Measurements from ENCODE around the gene PPP1R7.

The PPP1R7 gene

DNA sequence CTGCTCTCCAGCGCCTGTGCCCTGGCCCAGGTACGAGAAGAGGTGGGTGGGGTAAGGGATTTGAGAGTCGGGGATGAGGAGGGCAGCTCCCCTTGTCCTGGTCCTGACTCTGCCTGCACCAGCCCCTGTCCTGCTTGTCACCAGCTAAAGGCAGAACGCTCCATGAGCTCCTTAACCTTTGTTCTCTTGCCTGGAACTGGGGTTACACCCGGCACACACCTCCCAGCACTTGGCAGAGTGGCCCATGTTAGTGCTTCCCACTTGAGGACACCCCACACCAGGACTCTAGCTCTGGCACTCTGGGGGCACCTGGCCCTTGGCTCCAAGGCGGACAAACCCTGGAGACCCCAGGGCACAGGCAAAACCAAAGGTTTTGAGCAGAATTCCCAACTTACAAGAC is 57.4 kb downstream of the PPP1R7 start:
- no peak overlapping the region for H3K4me3 ChIP-seq (ENCODE audit: low read depth, low read length)
- DNase-seq (ENCODE audit: low read depth) = no peak
- TF ChIP-seq, protein P1, sequence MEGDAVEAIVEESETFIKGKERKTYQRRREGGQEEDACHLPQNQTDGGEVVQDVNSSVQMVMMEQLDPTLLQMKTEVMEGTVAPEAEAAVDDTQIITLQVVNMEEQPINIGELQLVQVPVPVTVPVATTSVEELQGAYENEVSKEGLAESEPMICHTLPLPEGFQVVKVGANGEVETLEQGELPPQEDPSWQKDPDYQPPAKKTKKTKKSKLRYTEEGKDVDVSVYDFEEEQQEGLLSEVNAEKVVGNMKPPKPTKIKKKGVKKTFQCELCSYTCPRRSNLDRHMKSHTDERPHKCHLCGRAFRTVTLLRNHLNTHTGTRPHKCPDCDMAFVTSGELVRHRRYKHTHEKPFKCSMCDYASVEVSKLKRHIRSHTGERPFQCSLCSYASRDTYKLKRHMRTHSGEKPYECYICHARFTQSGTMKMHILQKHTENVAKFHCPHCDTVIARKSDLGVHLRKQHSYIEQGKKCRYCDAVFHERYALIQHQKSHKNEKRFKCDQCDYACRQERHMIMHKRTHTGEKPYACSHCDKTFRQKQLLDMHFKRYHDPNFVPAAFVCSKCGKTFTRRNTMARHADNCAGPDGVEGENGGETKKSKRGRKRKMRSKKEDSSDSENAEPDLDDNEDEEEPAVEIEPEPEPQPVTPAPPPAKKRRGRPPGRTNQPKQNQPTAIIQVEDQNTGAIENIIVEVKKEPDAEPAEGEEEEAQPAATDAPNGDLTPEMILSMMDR (IDR thresholded peaks at IDR 0.05; ENCODE audit: low read depth, low read length) = no peak
- TF ChIP-seq, protein P2, sequence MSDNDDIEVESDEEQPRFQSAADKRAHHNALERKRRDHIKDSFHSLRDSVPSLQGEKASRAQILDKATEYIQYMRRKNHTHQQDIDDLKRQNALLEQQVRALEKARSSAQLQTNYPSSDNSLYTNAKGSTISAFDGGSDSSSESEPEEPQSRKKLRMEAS (IDR thresholded peaks at IDR 0.05; ENCODE audit: low read depth, low read length) = no peak
- TF ChIP-seq MYC (IDR thresholded peaks at IDR 0.05; ENCODE audit: low read depth, low read length) (no peak), POLR2A (IDR thresholded peaks at IDR 0.05; ENCODE audit: extremely low read depth, insufficient read length) (no peak)

DNA sequence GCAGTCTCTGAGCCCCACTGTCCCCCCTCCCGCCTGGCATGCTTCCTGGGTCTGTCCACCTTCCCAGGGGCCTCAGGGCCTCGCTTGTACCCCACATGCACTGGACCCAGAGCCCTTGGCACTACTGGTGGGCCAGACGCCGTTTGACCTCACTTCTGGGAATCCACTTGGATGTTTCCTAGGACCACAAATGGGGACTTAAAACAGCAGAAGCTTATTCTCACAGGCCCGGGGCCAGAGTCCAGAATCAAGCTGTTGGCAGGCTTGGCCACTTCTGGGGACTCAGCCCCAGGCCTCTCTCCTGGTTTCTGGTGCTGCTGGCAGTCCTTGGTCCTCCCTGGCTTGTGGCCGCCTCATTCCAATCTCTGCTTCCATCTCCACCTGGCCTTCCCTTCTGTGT is 57.8 kb downstream of the PPP1R7 start:
- H3K4me3 ChIP-seq (ENCODE audit: low read depth, low read length) = no peak overlapping the region
- no peak for DNase-seq (ENCODE audit: low read depth)
- TF ChIP-seq POLR2A (IDR thresholded peaks at IDR 0.05; ENCODE audit: extremely low read depth, insufficient read length) (no peak), MYC (IDR thresholded peaks at IDR 0.05; ENCODE audit: low read depth, low read length) (no peak)
- TF ChIP-seq, protein P2 (IDR thresholded peaks at IDR 0.05; ENCODE audit: low read depth, low read length) = no peak
- TF ChIP-seq, protein P1 (IDR thresholded peaks at IDR 0.05; ENCODE audit: low read depth, low read length) = no peak

DNA sequence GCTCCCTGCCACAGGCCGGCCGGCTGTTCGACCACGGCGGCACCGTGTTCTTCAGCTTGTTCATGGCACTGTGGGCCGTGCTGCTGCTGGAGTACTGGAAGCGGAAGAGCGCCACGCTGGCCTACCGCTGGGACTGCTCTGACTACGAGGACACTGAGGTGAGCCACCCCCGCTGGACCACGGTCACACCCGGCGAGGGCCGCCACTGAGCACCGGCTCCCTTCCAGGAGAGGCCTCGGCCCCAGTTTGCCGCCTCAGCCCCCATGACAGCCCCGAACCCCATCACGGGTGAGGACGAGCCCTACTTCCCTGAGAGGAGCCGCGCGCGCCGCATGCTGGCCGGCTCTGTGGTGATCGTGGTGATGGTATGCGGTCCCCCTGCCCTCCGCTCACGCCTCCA is 59.0 kb downstream of the PPP1R7 start:
- DNase-seq (ENCODE audit: low read depth) = no peak
- no peak overlapping the region for H3K4me3 ChIP-seq (ENCODE audit: low read depth, low read length)
- TF ChIP-seq, protein P2 (IDR thresholded peaks at IDR 0.05; ENCODE audit: low read depth, low read length) = no peak
- TF ChIP-seq MYC (IDR thresholded peaks at IDR 0.05; ENCODE audit: low read depth, low read length) (no peak), POLR2A (IDR thresholded peaks at IDR 0.05; ENCODE audit: extremely low read depth, insufficient read length) (no peak)
- TF ChIP-seq, protein P1 (IDR thresholded peaks at IDR 0.05; ENCODE audit: low read depth, low read length) = no peak

DNA sequence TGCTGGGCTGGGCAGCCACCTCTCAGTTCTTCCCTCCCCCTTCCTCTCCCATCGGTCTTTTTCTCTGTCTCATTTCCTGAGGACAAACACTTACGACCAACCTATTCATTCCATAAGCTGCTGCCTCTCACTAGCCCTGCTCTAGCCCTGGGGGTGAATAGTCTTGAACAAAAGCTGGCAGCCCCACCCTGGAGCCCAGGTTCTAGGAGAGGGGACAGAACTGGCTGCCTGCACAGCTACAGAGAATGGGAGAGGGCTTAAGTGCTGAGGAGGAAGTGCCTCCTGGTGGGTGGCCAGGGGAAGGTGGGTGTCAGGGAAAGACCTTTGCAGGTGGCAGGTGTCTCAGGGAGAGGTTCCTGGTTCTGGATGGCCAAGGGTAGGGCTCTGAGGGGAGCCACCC is 61.0 kb downstream of the PPP1R7 start:
- no peak for DNase-seq (ENCODE audit: low read depth)
- H3K4me3 ChIP-seq (ENCODE audit: low read depth, low read length) = no peak overlapping the region
- TF ChIP-seq, protein P2 (IDR thresholded peaks at IDR 0.05; ENCODE audit: low read depth, low read length) = no peak
- no peak for TF ChIP-seq MYC (IDR thresholded peaks at IDR 0.05; ENCODE audit: low read depth, low read length)
- TF ChIP-seq, protein P1 (IDR thresholded peaks at IDR 0.05; ENCODE audit: low read depth, low read length) = no peak
- no peak for TF ChIP-seq POLR2A (IDR thresholded peaks at IDR 0.05; ENCODE audit: extremely low read depth, insufficient read length)

DNA sequence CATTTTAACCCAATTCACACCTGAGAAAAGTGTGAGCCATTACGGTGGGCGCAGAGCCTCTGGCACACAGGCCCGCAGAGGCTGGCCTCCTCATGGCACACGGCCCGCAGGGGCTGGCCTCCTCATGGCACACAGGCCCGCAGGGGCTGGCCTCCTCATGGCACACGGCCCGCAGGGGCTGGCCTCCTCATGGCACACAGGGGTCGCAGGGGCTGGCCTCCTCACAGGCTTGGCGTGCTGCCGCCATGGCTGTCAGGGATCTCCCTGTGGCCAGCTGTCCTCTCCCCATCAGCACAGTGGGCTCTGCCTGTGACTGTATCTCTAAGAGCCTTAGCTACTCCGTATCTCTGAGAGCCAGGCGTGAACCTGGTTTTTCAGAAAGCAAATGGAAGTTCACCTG is 62.8 kb downstream of the PPP1R7 start:
- DNase-seq (ENCODE audit: low read depth) = no peak
- H3K4me3 ChIP-seq (ENCODE audit: low read depth, low read length) = no peak overlapping the region
- TF ChIP-seq, protein P2 (IDR thresholded peaks at IDR 0.05; ENCODE audit: low read depth, low read length) = no peak
- no peak for TF ChIP-seq MYC (IDR thresholded peaks at IDR 0.05; ENCODE audit: low read depth, low read length)
- no peak for TF ChIP-seq POLR2A (IDR thresholded peaks at IDR 0.05; ENCODE audit: extremely low read depth, insufficient read length)
- TF ChIP-seq, protein P1 (IDR thresholded peaks at IDR 0.05; ENCODE audit: low read depth, low read length) = no peak

DNA sequence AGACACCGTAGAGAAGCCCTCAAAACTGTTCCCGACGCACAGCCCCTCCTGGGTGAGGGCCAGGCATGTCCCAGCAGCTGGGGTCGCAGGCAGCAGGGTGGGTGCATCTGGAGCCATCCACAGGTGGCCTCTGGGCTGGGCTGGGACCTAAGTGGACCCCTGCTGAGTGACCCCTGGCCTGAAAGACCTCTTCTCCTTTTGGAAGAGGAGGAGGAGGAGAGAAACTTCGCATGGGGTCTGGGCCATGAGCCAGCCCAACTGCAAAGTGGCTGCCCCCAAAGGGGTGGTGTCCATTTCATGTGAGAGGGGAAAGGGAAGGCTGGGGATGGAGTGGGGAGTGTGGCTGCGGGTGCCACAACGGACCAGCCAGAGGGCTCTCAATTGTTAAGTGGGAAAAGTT is 63.3 kb downstream of the PPP1R7 start:
- H3K4me3 ChIP-seq (ENCODE audit: low read depth, low read length) = no peak overlapping the region
- TF ChIP-seq, protein P2 (IDR thresholded peaks at IDR 0.05; ENCODE audit: low read depth, low read length) = no peak
- no peak for TF ChIP-seq POLR2A (IDR thresholded peaks at IDR 0.05; ENCODE audit: extremely low read depth, insufficient read length)
- TF ChIP-seq, protein P1 (IDR thresholded peaks at IDR 0.05; ENCODE audit: low read depth, low read length) = no peak
- no peak for TF ChIP-seq MYC (IDR thresholded peaks at IDR 0.05; ENCODE audit: low read depth, low read length)
- DNase-seq (ENCODE audit: low read depth) = no peak

Measured in NB4 (cell line).